KG1 (cell line): Measurements from ENCODE around the gene MAX.

Source experiments
- DNase-seq: peaks from one replicate; lab custom pipeline; 2025; lab: John Stamatoyannopoulos, UW

MAX gene

DNA sequence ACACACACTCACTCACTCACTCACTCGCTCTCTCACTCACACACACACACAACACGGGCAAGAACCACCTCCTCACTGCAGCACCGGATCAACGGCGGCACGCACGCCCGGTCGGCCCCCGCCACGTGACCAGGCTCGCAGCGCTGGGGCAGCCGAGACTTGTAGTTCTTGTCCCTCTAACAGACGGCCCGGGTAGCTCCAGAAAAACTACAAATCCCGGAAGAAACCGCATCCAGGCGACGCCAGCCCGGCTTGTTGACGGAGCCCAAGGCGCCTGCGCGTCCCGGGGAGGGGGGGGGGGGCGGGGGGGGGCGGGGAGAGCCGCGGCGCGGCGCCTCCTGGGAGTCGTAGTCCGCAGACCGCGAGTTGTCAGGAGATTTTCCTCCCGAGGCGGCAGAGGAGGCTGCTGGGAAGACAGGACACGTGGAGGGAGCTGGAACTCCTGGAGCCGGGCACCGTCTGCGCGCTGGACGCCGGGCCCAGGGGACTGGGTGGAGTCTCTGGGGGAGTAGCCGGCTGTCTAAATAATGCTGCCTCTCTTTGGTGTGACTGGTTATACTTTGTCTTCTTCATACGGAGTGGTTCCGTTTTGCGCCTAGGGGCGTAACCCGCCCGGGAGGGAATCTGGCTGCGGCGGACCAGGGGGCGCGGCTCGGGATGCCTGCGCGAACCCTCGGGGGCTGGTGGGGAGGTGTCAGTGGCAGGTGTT lies at the start of gene MAX:
Gene MAX, minus strand, starts transcription at position 77 of the 709 bp plus-strand sequence. CDS start 178 bp downstream, outside the sequence.
- peak; percentile 90 for DNase-seq

DNA sequence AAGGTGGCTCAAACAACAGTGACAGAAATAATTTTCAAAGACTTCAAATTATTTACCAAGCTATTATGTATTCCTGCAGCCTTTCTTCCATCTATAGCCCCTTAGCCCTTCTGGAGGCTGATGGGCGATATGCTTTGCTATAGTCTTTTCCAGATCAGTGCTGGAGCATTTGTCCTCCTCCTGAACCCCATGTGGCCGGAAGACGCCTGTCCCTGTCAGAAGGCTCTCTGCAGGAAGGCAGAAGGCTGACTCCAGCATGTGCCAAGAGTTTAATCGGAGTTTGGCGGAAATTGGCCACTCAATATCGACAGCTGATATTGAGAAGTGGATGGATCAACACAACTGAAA lies 49.3 kb upstream of the MAX start:
- DNase-seq: no peak

- no peak for DNase-seq
Observed at GRCh38 chr14:65150898-65151608, 48.7 kb upstream of the MAX start.

GRCh38 chr14:65149116-65149515 lies 46.8 kb upstream of the MAX start:
- no peak for DNase-seq

GRCh38 chr14:65144170-65144569 lies 41.9 kb upstream of the MAX start:
- DNase-seq: no peak

DNA sequence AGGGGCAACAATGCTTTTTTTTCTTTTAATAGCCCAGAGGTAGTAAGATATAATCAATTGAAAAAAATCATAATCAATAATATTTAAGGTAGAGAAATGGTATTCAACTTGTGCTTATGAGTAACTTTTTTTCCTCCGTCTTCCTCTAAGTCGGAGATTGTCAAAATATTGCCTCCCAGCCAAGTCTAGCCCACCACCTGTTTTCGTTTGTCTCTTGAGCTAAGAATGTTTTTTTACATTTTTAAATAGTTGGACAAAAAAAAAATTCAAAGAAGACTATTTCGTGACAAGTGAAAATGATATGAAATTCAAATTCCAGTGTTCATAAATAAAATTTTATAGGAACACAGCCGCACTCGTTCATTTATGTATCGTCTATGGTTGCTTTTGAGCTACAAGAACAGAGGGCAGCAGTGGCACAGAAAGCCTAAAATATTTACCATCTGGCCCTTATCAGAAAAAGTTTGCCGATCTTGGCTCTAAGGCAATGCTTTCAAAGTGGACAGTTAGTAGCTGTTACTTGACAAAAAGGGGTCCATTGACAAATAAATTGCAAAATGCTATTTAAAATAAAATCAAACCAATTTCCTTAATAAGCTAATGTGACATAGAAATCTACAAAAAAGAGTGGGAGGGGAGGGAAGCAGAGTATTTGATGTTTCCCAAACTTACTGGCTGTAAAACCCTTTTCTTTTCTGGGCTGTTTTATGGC lies 40.8 kb upstream of the MAX start:
- DNase-seq: no peak

- no peak for DNase-seq
Observed at GRCh38 chr14:65142429-65142828, 40.1 kb upstream of the MAX start.

DNA sequence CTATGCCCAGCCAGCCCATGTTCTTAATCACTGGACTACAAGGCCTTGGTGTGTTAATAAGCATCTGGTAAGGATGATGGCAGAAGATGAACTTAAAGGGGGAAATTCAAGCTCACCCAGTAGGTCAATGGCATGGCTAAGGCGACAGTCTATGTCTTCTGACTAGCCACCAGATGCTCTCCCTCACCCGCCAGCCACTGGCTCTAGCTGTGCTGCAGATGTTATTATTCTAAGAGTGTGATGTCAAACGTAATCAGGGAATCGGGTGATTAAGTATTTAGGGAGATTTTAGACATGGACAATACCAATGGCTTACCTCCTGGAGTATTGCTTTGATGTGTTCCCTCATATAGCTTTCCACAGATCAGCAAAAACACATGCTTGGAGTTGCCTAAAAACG lies 39.2 kb upstream of the MAX start:
- no peak for DNase-seq

DNA sequence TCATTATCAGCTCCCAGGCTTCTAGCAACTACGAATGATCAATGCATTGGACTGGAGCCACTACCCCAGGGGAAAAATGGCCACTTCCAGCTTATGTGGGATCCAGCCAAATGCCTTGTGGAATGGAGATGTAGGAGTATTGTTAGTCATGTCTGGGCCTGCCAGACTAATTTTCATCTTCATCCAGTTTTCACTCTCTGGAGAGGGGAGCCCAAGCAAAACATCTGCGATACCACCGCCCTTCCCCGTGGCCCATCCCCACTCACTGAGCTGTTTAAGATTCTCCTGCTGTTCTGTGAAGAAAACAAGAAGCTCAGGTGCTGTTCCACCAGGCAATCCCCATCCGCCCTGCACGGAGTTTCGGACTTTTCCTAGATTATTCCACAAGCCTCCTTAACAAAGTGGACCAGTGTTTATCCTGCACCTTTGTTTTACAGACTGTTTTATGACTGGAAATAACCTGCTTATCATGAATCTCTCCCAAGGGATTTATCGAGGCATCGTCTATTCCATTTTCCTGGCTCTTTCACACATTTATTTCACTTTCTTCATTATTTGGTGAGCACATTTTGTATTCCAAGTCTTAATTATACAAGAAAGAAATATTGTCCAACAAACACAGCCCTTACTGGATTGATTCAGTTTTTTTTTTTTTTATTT lies 35.5 kb upstream of the MAX start:
- no peak for DNase-seq

DNA sequence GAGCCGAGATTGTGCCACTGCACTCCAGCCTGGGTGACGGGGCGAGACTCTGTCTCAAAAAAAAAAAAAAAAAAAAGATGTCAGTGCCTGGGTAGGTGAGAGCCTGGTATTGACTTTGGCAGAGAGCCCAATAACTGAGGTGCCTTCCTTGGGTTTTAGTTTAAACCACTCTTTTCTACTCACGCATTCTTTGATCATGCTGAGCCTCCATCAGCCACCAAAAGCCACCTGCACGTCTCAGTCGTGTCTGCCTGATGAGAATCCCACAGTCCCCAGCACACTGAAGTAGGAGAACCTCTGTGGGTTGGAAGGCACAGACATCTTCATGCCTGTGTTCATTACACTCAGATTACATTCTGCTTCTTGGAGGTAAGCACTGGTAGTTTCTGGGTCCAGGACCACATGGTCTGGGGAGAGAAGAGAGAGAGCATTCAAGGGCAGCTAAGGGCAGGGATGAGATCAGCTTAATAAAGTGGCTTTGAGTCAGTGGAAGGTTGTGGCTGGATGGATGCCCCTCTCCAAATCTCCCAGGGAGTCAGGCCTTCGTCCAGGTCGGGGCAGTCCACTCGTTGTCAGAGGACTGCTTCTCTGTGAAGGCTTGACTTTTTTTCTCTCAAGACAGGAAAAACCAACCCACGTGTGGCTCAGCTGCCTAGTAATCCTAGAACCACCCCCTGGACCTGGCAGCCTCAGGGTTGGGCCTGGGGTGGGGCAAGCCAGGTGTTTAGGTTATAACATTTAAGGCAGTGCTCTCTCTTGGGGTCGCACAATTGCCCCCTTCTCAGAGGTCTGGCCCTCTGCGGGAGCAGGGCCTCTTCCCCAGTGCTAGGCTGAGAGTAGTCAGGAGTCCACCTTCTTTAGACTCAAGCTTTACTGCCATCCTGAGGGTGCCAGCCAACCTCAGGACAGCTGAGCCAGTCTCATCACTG lies 32.6 kb upstream of the MAX start:
- DNase-seq: no peak

DNA sequence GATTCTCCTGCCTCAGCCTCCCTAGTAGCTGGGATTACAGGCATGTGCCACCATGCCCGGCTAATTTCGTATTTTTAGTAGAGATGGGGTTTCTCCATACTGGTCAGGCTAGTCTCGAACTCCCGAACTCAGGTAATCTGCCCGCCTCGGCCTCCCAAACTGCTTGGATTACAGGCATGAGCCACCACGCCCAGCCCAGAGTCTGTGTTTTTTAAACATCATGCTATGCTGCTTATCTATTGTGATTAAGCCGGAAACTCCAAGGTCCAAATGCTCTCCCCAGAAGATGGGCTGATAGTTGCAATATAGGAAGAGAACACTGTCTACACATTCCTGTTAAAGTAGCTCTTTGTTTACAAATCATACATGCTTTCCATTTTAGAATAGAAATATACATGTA lies 30.5 kb upstream of the MAX start:
- no peak for DNase-seq

GRCh38 chr14:65131301-65131701 lies 29.0 kb upstream of the MAX start:
- DNase-seq: no peak

- DNase-seq: no peak
Observed at GRCh38 chr14:65128096-65128495, 25.8 kb upstream of the MAX start.

DNA sequence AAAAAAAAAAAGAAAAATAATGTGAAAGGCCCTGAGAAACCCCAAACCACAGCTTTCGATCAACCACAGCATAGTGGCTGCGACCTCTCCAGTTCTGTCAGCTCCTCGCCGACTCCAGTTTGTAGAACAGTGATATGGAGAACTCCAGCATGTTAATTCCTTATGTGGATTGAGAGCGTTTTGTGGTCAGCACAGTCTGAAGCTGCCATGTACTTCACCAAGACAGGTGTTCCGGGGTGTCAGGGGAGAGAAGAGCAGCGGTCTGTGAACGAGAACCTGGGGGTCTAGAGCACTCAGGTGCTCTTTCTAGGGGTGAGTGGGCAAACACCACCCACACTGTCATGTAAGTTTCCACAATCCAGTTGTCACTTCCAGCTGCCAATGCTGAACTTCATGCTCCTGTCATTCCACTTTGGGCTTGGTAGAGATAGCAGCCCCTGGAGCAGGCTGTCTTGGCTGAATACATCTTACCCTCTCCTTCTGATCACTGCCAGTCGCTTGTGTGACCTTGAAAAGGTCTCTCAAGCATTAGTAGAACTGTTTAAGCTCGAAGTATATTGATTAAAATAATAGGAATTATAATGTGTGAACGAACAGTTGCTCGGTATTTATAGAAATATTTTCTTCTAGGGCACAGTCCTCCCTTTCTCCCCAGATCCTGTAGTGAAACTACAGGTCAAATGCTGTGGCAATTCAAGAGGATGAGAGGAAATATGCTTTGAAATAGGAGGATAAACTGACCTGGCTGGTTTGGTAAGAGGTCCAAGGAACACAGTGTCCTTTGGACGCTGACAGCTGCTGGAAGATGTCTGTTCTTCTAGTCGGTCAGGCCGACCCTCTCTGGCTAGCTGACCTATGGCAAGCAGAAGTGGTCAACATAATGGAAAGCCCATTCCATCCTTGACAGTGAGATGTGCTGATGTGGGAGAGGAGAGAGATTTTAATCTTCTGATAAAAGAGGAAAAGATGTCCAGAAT lies 15.7 kb upstream of the MAX start:
- no peak for DNase-seq

- DNase-seq: no peak
Observed at GRCh38 chr14:65115615-65116014, 13.3 kb upstream of the MAX start.

DNA sequence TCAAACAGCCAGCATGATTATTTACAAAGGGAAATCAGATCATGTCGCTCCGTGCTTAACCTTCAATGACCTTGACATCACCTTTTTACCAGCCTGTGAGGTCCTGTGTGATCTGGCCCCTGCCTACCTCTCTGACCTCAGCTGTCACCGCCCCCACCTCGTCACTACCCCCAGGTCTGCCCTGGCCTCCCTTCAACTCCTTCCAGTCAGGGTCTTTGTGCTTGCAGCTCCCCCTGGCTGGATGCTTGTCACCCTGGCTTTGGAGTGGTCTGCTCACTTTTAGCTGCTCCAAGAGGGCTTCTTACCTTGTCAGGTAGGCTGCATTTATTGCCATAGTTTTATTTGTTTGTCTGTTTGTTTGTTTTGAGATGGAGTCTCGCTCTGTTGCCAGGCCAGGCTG lies 8.2 kb upstream of the MAX start:
- no peak for DNase-seq

DNA sequence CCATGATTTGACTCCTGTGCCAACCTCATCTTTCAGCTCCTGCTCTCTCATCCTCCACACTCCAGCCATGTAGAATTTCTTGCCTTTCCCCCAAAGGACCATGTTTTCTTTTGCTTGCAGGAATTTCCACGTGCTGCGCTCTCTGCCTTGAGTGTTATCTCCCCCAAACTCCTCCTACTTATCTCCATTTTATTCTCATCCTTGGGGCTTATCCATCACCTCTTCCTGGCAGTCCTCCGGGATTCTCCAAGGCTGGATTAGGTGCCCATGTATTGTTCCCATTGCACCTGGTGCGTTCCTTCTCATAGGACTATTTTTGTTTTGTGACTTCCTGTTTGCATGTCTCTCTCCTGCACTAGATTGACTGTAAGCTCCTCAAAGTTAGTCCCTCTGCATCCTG lies 7.0 kb upstream of the MAX start:
- DNase-seq: no peak

DNA sequence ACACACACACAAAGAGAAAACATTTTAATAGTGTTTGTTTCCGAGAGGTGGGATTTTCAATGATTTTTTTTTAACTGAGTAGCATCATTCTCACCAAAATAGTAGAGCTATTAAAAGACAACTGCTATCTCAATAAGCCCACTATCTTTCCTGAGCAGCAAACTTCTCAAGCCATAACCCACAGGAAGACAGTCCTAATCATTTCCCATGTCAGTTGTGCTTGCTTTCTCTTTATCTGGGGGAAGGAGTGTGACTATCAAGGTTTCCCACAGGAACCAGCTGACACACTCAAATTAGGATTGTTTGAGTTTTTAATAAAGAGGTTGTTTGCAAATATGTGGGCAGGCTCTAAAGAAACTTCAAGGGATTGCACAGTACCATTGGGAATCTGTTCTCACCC lies 4.9 kb upstream of the MAX start:
- DNase-seq: no peak

DNA sequence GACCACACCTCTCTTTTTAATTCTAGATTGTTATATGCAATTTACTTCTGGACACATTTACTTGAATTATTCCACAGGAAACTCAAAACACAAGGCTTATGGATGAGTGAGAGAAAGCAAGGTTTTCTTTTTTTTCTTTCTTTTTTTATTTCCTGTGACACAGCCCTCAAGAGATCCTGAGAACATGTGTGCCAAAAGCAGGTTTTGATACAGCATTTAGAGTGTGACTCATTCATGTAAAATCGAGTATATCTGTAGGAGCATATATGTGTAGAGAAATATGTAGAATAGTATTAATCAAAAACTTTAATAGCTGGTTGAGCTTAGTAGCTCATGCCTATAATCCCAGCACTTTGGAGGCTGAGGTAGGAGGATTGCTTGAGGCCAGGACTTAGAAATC lies 4.4 kb upstream of the MAX start:
- DNase-seq: no peak

GRCh38 chr14:65106316-65106715 lies 4.0 kb upstream of the MAX start:
- no peak for DNase-seq
